IMR-90 (cell line): Measurements from ENCODE around the gene GCNT2. TPM values are rescaled to one million over a fixed set of nuclear protein-coding genes. Genes with fewer than 3 reads are reported as not detected.
"Not testable (repeated sequence)": the region's sequence is repeated elsewhere in the genome, so short reads cannot be mapped to it uniquely, and the experiment has no call there.

ENCODE experiments used
- ATAC-seq: fragments of 200-7000 bp; cut with Tn5 transposase; 2 replicates; pipeline ENCODE4 v1.9.1; 2020; ENCODE audit warnings: low read depth, mild to moderate bottlenecking, moderate library complexity
- BruUV-seq: library from RNA; stranded (reverse); fragments of 400-500 nt; replicated peaks from 2 replicates; lab custom pipeline; 2021; lab: Mats Ljungman, UMichigan
- CTCF ChIA-PET: fragments of 300-600 bp; formaldehyde crosslinking; extraction: SDS; loops from one replicate; lab custom pipeline; 2021; ENCODE audit warnings: antibody characterized with exemption; lab: Yijun Ruan, JAX
- POLR2A ChIA-PET: fragments of 300-600 bp; sonication (Branson Sonifier 250); formaldehyde crosslinking; loops from one replicate; lab custom pipeline; 2022; ENCODE audit warnings: antibody characterized with exemption; ENCODE audit not compliant: unreplicated experiment; lab: Charles Lee
- DNase-seq: peaks from one replicate; pipeline ENCODE4 v3.0.0; 2013
- H2AFZ ChIP-seq: replicated peaks from 2 replicates; pipeline ENCODE3; 2013; ENCODE audit warnings: low read length, mild to moderate bottlenecking; ENCODE audit not compliant: poor library complexity
- H2AK5ac ChIP-seq: 2 replicates; pipeline ENCODE4 v1.6.1; 2013; ENCODE audit warnings: low read depth, low read length, inconsistent platforms
- H2AK9ac ChIP-seq: replicated peaks from 2 replicates; pipeline ENCODE3; 2013; ENCODE audit warnings: mild to moderate bottlenecking, low read depth, low read length, moderate library complexity; ENCODE audit not compliant: poor library complexity
- H2BK120ac ChIP-seq: 2 replicates; pipeline ENCODE4 v1.6.1; 2013; ENCODE audit warnings: low read depth, low read length, inconsistent platforms
- H2BK15ac ChIP-seq: 3 replicates; pipeline ENCODE4 v1.6.1; 2013; ENCODE audit warnings: low read depth, low read length, inconsistent platforms
- H2BK20ac ChIP-seq: 2 replicates; pipeline ENCODE4 v1.6.1; 2013; ENCODE audit warnings: low read depth, mild to moderate bottlenecking, inconsistent platforms, low read length, moderate library complexity
- H2BK5ac ChIP-seq: 2 replicates; pipeline ENCODE4 v1.6.1; 2013; ENCODE audit warnings: mild to moderate bottlenecking, low read depth, low read length, inconsistent platforms; ENCODE audit not compliant: poor library complexity, severe bottlenecking
- H3K14ac ChIP-seq: replicated peaks from 2 replicates; pipeline ENCODE4 v1.6.1; 2013; ENCODE audit warnings: low read depth, low read length, inconsistent platforms
- H3K18ac ChIP-seq: 2 replicates; pipeline ENCODE4 v1.6.1; 2013; ENCODE audit warnings: low read depth, low read length, control low read depth
- H3K23ac ChIP-seq: 2 replicates; pipeline ENCODE4 v1.6.1; 2013; ENCODE audit warnings: low read depth, low read length, inconsistent platforms
- H3K27ac ChIP-seq: 2 replicates; pipeline ENCODE4 v1.5.1; 2013; ENCODE audit warnings: mild to moderate bottlenecking, control low read depth, low read length; ENCODE audit not compliant: insufficient read depth
- H3K27me3 ChIP-seq: 2 replicates; pipeline ENCODE4 v1.6.1; 2013; ENCODE audit warnings: low read length; ENCODE audit not compliant: control insufficient read depth, insufficient read depth
- H3K36me3 ChIP-seq: 2 replicates; pipeline ENCODE4 v1.6.1; 2013; ENCODE audit warnings: low read length, mixed read lengths; ENCODE audit not compliant: control insufficient read depth, insufficient read depth
- H3K4ac ChIP-seq: 2 replicates; pipeline ENCODE4 v1.6.1; 2013; ENCODE audit warnings: low read depth, low read length, inconsistent platforms
- H3K4me1 ChIP-seq: 2 replicates; pipeline ENCODE4 v1.6.1; 2013; ENCODE audit warnings: low read length, mixed read lengths; ENCODE audit not compliant: control insufficient read depth, insufficient read depth
- H3K4me2 ChIP-seq: 2 replicates; pipeline ENCODE4 v1.6.1; 2013; ENCODE audit warnings: low read depth, mild to moderate bottlenecking, control low read depth, low read length, moderate library complexity
- H3K4me3 ChIP-seq: 2 replicates; pipeline ENCODE4 v1.5.1; 2013; ENCODE audit warnings: low read depth, mild to moderate bottlenecking, control low read depth, low read length, moderate library complexity; ENCODE audit not compliant: insufficient read depth
- H3K56ac ChIP-seq: 2 replicates; pipeline ENCODE4 v1.6.1; 2013; ENCODE audit warnings: low read length, inconsistent platforms; ENCODE audit not compliant: insufficient read depth; ENCODE audit errors: extremely low read depth
- H3K79me1 ChIP-seq, 2 experiments: 2 replicates each; pipeline ENCODE4 v1.6.1; 2013; ENCODE audit warnings: low read length in 2 of 2, inconsistent platforms in 1 of 2, low read depth in 1 of 2
- H3K9ac ChIP-seq: 2 replicates; pipeline ENCODE4 v1.6.1; 2013; ENCODE audit warnings: low read depth, low read length, control low read depth
- H3K9me1 ChIP-seq: 2 replicates; pipeline ENCODE4 v1.6.1; 2013; ENCODE audit warnings: low read length, inconsistent platforms; ENCODE audit not compliant: insufficient read depth
- H3K9me3 ChIP-seq: 2 replicates; pipeline ENCODE4 v1.6.1; 2013; ENCODE audit warnings: low read length; ENCODE audit not compliant: control insufficient read depth, insufficient read depth
- H4K20me1 ChIP-seq: 2 replicates; pipeline ENCODE4 v1.6.1; 2013; ENCODE audit warnings: low read length, inconsistent platforms; ENCODE audit not compliant: insufficient read depth
- H4K5ac ChIP-seq: 2 replicates; pipeline ENCODE4 v1.6.1; 2013; ENCODE audit warnings: mild to moderate bottlenecking, low read depth, low read length, control low read depth
- H4K8ac ChIP-seq, 2 experiments: 2 replicates each; pipeline ENCODE4 v1.6.1; 2013; ENCODE audit warnings: low read depth in 2 of 2, low read length in 2 of 2, control low read depth in 1 of 2, inconsistent platforms in 1 of 2
- H4K91ac ChIP-seq: 2 replicates; pipeline ENCODE4 v1.6.1; 2013; ENCODE audit warnings: low read depth, low read length, inconsistent platforms; ENCODE audit not compliant: insufficient read depth
- WGBS, 2 experiments: methylation state at CpG; one replicate each; pipeline versions ENCODE4 v1.1.5 to v1.1.7; 2013; ENCODE audit warnings: missing lambda C conversion rate in 2 of 2; ENCODE audit not compliant: insufficient read length in 1 of 2; ENCODE audit errors: extremely low coverage in 2 of 2; 5-methylcytosine and 5-hydroxymethylcytosine counted together
- dilution Hi-C: fragments of 300-500 bp; cut with HindIII; formaldehyde crosslinking; loops from one replicate; pipeline ENCODE4 v1.14.3; 2018; ENCODE audit warnings: low sequenced_read_pairs; ENCODE audit not compliant: unreplicated experiment
- in situ Hi-C: fragments of 300-500 bp; cut with MboI; formaldehyde crosslinking; loops from 3 replicates; pipeline ENCODE4 v1.14.3; 2019; ENCODE audit warnings: low sequenced_read_pairs, inconsistent platforms, mixed read lengths
- intact Hi-C: fragments of 100-400 bp; cut with micrococcal nuclease; formaldehyde crosslinking; loops from 2 replicates; pipeline ENCODE4 v1.10.0; 2022
- polyA plus RNA-seq, 3 experiments: library from polyadenylated mRNA; depleted of rRNA; stranded (reverse); fragments of >200 nt; gene quantifications; 2 replicates each; pipeline ENCODE4 v1.2.3, GENCODE V29; 2012; ENCODE audit warnings: low replicate concordance in 1 of 3
- total RNA-seq: library from RNA; depleted of rRNA; stranded (reverse); fragments of >200 nt; gene quantifications from 2 replicates; pipeline ENCODE4 v1.2.3, GENCODE V29; 2012

The GCNT2 gene
- total and polyA plus RNA-seq, 2 of the 4 experiments (the other 2 are of a cell fraction), result 0.34 to 0.90 TPM

- H3K14ac ChIP-seq, H3K4me1 ChIP-seq, H3K56ac ChIP-seq, H2BK5ac ChIP-seq, H3K9ac ChIP-seq, DNase-seq, H4K8ac ChIP-seq, POLR2A ChIA-PET, ATAC-seq, H2BK120ac ChIP-seq, H4K5ac ChIP-seq, H4K91ac ChIP-seq, H3K4me3 ChIP-seq, H3K23ac ChIP-seq, H3K36me3 ChIP-seq, H3K4ac ChIP-seq, CTCF ChIA-PET, H2AK5ac ChIP-seq, H3K79me1 ChIP-seq, H4K20me1 ChIP-seq, H3K9me1 ChIP-seq, H2BK15ac ChIP-seq, H2BK20ac ChIP-seq, H2AK9ac ChIP-seq, H3K27ac ChIP-seq, H3K27me3 ChIP-seq, H2AFZ ChIP-seq, H3K18ac ChIP-seq, H3K9me3 ChIP-seq, intact Hi-C loops, in situ Hi-C loops, dilution Hi-C loops, BruUV-seq, H3K4me2 ChIP-seq: not testable (repeated sequence)
- WGBS, 2 experiments, result no CpG with 5 or more reads among the region's 5 CpGs
Measured at GRCh38 chr6:10575519-10575918, 54.4 kb downstream of the GCNT2 start.
